Measurements from ENCODE around the gene DYSF.

DYSF gene

DNA sequence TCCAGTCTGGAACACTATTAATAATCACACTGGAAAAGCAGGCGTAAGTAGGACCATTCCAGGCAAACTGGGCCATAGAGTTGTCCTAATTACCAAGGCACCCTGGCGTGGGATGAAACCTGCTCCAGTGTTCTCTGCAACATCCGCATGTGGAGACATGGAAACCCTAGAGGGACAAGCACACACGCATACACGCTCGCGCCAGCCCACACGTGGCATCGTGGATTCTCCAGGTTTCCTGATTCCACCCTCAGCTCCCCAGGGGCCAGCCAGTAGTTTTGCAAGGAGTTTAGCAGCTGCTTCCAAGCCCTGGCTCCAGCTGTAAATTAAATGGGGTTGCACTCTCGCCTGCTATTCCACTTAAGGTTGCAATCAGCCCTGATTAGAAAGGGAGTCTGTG lies 127.7 kb downstream of the DYSF start:
- DNase-seq: no peak

DNA sequence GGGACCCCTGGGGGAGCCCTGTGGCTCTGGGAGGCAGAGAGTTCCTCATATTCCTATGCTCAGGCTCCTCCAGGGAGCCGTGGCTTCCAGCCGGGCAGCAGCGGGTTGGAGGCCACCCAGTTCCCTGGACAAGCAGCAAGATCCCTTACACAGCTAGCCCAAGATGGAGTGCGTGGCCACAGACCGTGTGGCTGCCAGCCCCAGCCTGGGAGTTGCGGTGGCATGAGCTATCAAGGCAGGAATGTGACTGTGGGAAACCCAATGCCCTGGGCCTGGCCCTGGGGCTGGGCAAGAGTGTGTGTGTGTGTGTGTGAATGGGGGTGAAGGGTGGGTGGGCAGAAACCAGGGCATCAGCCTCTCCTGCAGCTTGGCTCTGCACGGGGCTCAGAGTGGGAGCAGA lies 130.5 kb downstream of the DYSF start:
- no peak for DNase-seq

DNA sequence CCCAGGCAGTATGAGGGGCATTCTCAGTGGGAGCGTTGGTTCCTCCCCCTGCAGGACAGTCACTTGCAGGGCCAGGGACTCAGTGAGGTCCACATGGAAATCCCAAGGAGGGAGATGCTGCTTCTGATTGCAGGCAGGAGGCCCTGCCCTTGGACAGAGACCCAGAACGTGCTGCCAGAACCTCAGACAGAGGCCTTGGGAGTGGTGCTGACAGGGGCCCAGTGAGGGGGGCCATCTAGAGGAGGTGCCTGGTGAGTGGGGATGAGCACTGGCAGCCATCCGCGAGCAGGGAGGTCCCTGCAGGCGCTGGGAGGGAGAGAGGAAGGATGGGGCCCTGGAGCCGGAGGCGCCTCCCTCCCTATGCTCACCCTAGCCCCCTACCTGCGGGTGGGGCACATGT lies 133.1 kb downstream of the DYSF start:
- no peak for DNase-seq

DNA sequence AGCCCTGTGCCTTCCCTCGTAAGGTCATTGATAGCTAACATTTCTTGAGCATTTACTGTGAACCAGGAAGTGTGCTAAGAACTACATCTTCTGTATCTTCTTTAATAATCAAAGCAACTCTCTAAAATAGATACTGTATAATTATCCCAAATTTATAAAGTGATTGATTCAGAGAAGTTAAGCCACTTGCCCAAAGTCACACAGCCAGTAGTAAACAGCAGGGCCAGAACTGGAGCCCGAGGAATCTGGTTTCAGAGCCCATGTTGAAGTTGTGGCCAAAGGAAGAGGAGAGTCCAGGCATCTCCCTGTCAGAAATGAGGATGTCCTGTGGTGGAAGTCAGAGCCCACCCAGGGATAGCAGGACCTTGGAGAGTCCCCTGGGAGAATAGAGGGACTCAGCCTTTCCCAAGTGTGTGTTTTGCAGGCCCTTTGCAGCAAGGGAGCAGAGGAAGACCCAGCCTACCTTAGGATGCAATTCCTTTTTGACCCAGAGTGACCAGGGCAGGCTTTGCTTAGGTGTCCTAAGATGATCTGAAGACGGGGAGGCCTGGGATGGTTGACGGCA lies 134.2 kb downstream of the DYSF start:
- DNase-seq: no peak

DNA sequence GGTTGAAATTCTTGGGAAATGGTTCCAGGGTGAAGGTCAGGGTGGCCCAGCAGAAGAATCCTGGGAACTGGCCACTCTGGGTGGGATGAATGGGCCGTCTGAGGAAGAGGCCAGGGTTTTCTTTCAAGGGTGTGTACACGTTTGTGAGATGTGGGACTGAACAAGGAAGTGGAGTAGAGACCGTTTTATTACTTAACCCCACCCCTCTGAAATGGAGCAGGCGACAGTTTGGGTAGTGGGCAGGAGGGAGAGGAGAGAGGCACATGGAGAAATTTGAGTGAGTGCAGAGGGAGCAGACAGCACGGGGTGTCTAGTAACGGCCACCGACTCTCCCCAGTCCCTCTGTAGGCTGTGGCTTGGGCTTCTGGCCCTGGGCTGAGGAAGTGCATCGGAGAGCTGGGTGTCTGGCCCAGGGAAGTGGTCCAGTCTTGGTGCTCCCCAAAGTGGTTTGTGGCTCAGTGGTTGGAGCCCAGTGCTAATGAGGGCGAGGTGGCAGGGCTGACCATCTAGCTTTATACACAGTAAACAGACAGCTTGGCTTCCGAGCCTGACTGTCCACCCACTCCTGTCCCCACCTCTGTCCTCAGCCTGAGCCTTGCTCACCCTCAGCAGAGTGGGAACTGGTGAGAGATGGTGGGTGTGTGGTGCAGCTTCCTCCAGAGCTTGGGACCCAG lies 135.3 kb downstream of the DYSF start:
- DNase-seq: no peak

DNA sequence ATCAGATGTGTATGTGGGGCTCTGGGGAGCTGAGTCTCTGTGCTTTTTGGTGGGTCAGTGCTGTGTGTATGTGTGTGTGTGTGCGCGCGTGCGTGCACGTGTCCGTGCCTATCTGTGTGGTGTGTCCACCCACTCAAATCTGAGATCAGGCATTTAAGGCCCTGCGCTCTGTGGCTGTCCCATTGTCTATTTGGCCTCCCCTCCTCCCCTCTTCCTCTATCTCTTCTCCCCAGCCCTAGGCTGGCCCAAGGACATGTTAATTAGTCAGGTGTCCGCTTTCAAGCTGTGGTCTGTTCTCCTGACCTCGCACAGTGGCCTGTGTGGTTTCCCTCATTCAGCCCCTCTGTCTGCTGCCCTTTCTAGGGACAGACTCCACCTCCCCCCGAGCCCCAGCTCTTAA lies 136.4 kb downstream of the DYSF start:
- DNase-seq: no peak

DNA sequence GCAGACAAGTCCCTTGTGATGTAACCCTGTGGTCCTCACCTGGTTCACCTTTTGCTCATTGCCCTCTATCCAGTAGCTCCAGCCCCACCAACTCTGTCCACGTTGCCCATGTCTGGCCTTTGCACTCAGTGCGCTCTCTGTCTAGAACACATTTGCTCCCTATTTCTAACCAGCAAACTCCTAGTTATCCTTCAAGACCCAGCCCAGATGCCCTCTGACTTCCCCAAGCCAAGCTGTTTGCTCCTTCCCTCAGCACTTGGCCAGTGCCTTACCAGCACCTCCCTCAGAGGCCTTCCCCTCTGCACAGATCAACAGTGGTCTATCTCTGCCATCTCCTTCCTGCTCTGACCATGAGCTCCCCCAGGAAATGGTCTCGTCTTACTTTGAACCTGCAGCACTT lies 137.7 kb downstream of the DYSF start:
- DNase-seq: no peak

DNA sequence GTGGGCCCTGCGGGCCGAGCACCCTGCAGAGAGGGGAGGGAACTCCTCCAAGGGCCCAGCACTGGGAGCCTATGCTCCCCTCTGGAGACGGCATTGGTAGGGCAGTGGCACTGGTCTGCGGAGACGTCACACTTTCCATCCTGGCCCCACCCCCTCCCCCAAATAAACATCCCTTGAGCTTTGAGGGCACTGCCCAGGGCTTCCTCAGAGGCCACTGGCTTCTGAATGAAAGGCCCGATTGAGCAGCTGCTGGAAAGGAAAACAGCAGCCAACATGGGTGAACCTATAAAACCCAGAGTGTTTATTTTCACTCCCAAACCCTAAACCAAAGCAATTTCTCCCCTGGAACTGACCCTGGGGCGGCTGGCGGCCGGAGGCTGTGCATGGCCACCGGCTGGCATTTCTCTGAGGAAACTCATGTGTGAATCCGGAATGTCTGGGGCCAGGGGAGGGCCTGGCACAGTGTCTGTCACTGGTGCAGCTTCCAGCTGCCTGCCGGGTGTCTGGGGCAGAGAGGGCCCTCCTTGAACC lies 138.9 kb downstream of the DYSF start:
- DNase-seq: peak; percentile 45

DNA sequence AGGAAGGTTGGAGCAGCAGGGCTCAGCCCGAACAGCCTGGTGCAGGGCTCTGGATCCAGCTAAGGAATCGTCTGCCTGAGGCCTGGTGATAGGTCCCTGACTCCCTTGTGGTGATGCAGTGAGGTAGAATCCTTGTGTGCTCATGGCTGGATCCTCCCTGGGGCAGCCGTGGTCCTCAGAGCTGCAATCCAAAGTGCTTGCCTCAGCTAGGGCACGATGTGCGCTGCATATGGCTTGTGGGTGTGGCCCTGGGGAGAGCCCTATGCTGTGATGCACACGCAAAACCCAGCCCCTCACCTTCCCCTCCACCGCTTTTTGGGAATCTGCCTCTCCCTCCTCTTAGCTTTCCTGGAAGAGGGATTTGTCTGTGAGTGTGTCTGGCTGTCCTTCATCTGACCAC lies 142.2 kb downstream of the DYSF start:
- DNase-seq: no peak

DNA sequence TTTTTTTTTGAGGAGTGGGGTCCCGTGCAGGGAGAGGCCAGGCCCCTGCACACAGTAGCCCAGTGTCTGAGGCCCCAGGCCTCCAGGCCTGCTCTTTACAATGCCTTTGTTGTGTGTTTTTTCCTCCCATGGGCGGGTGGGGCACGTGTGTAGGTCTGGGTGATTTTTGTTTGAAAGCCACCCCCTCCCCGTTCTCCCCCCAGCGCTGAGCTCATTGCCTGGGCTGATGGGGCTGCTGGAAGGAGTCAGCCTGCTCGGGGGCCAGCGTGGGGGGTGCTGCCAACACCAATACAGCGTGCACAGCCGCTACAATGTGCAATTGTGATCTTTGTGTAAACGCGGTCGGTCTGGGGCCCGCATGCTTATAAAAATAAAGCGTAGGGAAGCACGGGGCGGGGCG lies 142.7 kb downstream of the DYSF start:
- DNase-seq: no peak

DNA sequence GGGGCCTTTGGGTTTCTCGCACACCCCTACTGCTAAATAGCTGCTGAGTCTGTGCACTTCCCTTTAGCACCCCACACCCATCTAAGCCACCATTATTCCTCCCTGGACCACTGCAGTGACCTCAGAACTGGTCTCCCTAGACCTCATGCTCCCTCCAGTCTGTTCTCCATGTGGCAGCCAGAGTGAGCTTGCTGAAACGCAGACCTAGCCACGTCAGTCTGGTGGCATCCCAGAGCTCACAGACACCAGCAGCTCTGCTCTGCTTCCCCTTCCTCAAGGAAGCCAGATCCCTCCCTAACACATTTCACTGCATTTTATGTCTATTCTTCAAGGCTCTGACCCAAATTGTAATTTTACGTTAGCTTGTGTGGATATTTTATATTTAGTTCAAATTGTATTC lies 144.4 kb downstream of the DYSF start:
- DNase-seq: no peak

DNA sequence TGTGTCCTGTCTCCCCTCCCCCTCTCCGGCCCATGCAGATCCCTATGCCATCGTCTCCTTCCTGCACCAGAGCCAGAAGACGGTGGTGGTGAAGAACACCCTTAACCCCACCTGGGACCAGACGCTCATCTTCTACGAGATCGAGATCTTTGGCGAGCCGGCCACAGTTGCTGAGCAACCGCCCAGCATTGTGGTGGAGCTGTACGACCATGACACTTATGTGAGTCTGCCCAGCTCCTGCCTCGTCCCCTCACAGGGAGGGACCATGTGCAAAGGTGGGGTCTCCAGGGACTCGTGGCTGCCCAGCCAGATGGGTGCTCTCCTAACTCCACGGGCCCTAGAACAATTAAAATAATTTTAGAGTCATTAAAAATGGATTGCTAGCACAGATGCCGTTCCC lies 145.2 kb downstream of the DYSF start:
- no peak for DNase-seq

DNA sequence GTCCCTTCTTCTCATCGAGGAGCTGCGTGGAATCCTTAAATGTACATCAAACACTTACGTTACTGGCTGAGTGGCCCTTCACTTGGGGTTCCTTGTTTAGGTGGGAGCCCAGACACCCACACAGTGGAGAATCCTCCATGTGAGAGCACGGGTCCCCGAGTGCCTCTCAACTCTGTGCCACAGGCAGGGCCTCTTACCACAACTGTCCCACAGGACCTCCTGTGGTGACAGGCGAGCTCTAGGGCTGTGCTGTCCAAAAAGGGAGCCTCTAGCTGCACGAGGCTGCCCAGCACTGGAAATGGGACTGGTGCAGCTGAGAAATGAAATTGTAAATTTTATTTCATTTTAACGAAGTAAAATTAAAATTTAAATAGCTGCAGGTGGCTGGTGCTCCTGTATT lies 145.7 kb downstream of the DYSF start:
- no peak for DNase-seq

DNA sequence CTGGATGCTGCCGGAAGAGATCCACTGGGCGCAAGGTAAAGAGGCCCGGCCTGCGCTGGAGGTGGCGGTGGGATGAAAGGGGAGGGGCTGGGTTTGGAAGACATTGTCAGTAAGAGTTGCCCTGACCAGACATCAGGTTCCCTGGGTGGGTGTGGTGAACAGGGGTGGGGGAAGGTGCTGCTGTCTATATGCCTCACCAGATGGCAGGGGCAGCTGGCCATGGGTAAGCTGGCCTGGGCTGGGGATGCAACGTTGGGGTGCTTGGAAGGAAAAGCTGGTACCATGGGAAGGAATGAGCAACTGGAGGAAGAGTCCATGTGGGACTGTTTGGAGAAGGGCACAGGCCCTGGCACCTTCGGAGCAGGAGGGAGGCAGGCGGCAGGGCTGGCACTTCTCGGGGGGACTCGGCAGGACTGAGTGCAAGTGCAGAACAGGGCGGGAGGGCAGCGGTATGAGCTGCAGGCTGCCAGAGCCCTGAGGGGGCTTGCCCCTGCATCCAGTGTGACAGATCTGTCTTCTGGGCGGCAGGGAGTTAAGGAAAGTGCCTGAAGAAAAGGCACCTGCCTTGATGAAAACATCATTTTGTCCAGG lies 146.4 kb downstream of the DYSF start:
- DNase-seq: no peak

DNA sequence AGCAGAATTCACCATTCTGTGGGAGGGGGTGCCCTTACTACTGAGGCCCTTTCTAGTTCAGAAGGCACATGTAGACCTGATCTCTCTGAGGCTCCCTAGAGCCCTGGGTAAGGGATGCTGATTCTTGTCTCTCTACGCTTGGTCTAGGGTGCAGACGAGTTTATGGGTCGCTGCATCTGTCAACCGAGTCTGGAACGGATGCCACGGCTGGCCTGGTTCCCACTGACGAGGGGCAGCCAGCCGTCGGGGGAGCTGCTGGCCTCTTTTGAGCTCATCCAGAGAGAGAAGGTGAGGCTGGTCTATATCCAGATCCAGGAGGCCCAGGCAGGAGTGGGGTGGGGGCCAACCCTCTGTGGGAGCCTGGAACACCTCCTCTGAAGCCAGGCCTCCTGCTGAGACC lies 147.2 kb downstream of the DYSF start:
- DNase-seq: no peak

DNA sequence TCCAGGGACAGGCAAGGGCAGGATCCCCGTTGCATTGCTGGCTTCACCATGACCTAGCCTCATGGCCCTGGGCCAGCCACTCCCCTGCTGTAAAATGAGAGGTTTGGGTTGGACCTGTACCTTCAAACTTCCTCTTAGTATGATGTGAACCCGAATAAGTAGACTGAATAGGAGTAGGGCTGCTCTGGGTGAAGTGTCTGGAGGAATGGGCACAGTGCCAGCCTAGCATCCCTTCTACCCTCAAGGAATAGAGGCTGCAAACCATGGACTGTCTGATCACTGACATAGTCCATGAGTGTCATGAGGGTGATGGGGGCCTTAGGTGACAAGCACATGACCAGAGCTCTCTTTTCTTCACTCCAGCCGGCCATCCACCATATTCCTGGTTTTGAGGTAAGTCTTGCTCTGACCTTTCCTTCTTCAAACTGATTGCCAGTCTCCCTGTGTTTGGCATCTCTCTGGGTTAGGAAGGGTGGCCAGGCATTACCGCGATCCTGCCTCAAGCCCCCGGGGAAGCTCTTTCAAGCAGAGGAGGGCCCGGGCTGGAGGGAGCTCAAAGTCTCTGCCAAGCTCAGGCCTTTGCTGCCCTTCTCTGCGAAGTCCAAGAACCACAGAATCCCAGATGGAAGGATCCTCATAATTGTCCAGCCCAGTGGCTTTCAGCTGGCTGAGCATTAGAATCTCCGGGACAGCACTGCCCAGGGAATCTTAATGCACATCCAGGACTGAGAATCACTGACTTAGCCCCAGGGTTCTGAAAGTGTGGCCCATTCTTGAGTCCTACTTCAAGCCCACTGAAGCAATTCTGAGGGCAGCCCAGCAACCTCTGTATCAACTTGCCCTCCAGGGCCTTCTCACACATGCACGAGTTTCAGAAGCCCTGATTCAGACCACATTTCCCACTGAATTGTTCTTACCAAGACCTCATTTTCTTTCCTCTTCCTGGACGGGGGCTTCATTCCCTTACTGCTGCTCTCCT lies 148.1 kb downstream of the DYSF start:
- DNase-seq: no peak

DNA sequence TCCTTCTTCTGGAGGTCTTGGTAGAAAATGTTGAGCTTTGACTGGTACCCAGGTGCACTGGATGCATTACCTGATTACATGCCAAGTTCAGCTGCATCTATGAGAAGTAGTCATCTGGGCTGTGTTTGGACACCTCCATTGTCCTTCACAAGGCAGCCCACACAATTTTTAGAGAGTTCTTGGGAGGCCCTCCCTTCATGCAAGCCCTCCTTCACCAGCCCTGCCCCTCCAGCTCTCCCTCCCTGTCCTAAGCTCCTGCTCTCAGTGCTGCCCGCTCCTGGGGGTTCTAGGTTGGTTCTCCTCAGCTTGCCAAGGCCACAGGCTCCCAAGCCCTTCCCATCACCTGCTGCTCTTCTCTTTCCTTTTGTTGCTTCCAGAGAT lies 148.7 kb downstream of the DYSF start:
- DNase-seq: no peak

DNA sequence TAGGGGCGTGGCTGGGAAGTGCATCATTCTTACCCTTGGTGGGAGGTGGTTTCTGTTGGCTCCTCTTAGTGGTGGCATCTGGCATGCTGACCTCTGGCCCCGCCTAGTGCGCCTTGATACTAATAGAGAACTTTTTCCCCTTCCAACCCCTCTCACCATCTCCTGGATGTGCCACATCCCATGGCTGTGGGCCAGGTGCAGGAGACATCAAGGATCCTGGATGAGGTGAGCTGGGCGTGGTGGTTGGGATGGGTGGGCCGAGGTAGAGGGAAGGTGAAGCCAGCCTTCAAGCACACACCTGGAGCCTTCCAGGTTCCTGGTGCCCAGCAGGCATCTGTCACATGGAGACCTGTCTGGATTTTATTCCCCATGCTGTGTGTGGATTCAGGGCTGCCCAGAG lies 149.2 kb downstream of the DYSF start:
- no peak for DNase-seq

DNA sequence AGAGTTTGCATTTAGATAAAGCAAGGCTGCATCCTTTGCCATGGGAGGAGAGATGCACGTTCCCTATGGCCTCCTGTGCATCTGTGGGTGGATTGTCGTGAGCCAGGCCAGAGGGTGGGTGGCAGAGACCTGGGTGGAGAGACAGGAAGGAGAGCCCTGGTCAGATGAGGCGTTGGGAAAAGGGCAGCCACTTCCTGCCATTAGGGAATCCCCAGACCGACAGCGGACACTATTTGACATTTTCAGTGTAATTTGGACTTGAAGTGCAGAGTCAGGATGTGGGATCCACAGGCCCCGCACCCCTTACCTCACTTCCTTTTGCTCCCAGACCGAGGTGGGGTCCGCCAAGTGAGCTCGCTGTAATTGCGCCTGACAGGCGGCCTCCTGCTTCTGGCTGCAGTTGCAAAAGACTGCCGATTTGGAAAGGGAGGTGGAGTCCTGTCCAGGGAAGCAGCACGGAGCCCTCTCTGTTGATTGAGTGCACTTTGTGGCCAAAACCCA lies 150.0 kb downstream of the DYSF start:
- DNase-seq: no peak

DNA sequence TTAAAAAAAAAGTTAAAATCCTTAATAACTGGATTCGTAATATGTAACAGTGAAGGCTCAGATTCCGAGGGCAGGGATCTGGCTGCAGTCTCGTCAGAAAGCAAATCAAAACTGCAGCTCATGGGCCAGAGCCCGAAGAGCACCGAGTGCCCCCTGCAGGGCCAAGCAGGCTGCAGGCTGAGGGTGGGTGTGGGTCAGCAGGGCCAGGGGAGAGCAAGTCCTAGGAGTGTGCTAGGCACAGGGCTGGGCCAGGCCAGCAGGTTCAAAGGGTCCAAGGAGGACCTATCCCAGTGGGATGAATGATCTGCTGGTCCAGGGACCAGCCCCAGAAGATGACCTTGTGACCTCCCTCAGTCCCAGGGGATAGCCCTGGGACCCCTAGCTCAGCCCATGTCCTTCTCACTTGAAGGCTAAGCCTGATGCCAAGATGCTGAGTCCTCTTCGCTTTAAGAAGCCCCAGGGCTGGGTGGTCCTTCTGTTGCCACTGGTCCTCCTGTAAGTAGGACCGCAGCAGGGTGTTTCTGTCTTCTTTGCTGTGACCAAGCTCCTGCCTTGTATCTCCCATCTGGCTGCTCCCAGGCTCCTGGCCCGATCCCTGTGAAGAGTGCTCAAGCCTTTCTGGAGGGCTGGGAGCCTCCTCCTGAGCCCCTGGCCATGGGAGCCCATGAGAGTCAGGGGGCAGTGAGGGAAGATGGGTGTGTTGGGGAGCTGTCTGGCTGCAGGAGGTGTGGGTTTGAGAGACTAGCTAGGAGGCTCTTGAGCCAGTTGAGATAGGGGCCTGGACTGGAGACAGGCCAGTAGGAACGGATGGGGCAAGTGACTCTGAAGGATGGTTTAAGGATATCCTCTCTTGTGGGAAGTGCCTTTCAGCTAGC lies 150.7 kb downstream of the DYSF start:
- DNase-seq: no peak

DNA sequence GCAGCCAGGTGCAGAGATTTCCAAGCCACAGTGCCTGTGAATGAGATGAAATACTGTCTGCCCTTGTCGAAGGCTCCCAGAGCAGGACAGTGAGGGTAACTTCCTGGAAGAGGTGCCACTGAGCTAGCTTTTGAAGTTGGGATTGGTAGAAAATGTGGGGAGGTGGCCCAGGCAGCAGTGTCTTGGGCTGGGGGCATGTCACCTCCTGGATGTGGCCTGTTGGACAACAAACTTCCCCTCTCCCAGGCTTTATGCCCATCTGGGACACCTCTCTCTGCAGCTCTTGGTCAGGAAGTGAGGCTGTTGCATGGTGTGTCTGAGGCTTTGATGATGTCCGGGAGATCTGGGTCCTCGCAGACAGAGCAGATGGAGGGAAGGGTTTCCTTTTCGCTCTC lies 151.4 kb downstream of the DYSF start:
- DNase-seq: no peak

DNA sequence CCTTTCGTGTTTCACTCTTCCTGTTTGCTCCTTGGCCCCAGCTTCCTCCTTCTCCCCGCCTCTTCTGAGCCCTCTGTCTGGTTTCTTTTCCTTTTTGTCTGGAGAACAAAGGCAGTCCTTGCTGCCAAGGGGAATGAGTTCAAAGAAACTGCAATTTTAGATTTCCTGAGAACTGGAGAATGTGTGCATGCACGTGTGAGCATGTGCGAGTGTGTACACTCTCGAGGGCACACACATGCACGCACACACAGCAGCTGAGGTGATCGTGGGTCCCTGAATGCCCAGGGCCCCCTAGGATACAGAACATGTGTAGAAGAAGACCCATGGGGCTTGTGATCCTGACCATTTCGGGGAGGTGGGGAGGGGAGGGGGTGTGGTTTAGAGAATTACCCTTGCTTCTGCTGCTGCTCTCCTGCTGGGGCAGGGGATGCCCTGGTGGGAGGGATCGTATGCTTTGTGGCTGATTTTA lies 151.8 kb downstream of the DYSF start:
- DNase-seq: no peak

All from NCI-H510A treated with DMSO at 0.1 percent for 48 hours (cell line).